OCI-LY7 (cell line): ENCODE measurements around the gene NEK11.

Experiments
- CTCF ChIP-seq: fragments of 200-600 bp; sonication (generic); conservative IDR thresholded peaks from 2 replicates; pipeline ENCODE4 v1.5.1; 2014; ENCODE audit warnings: mild to moderate bottlenecking, antibody characterized with exemption, low read length, moderate library complexity, mixed read lengths
- EZH2phosphoT487 ChIP-seq: fragments of 200-600 bp; sonication (generic); IDR thresholded peaks from 2 replicates; pipeline ENCODE4 v1.6.1; 2018; ENCODE audit warnings: low read depth, borderline replicate concordance, mild to moderate bottlenecking, mixed run types, antibody characterized with exemption, low read length, moderate library complexity, mixed read lengths

DNA sequence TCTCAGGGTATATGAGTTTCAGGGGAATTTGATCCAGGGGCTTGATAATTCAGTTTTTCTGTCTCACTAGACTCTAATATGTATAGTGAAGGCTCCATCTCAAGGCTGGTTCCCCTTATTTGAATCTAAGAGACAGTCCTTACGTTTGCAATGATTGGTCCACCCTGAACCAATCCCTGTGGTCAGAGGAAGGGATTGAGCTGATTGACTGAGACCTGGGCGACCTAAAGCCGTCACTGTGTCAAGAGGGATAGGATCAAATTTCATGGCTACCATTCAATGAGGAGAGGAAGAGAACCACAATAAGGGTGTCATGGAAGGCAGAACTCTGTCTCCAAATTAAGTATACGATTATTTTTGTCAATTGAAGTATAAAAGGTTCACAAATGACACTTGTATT lies 371.2 kb downstream of the NEK11 start:
- TF ChIP-seq CTCF (no peak), EZH2phosphoT487 (no peak)
